ENCODE results near the gene PRR3. TPM values are rescaled to one million over a fixed set of nuclear protein-coding genes. Genes with fewer than 3 reads are reported as not detected.

The PRR3 gene
- total and polyA plus RNA-seq, 9 of the 15 experiments (the other 6 are each of a cell fraction or from before 2014, with no cell fraction given), result 23.5 to 59.6 (median 28.8) TPM

GRCh38 chr6:30556906-30557682 is at the start of gene PRR3 (continued):
- TF ChIP-seq NFXL1 (CRISPR knock-in tag; IDR thresholded peaks at IDR 0.05) (no peak), ETV1 (tag; conservative IDR thresholded peaks at IDR 0.05; ENCODE audit: low read depth) (peak; percentile 91), ZNF184 (CRISPR knock-in tag; IDR thresholded peaks at IDR 0.05) (no peak), PHF8 (IDR thresholded peaks at IDR 0.05; ENCODE audit: borderline replicate concordance, low read length) (peak; percentile 85), NFE2 (IDR thresholded peaks at IDR 0.05; ENCODE audit: low read depth) (peak; percentile 17; the same call in 1 of the 2 replicates), CXXC5 (CRISPR knock-in tag; IDR thresholded peaks at IDR 0.05) (peak; percentile 51), BRD9 (IDR thresholded peaks at IDR 0.05; ENCODE audit: low read depth, partially characterized antibody) (peak; percentile 89), ZNF311 (CRISPR knock-in tag; IDR thresholded peaks at IDR 0.05) (no peak), PHB2 (IDR thresholded peaks at IDR 0.05; ENCODE audit: low read depth) (0 out of 2 replicates have a peak, but pooled peaks have one; percentile 19), MAZ (CRISPR knock-in tag; conservative IDR thresholded peaks at IDR 0.05 in 1 of 2, IDR thresholded peaks at IDR 0.05 in 1 of 2) (peak; percentile 68 to 90), BACH1 (tag; IDR thresholded peaks at IDR 0.05) (no peak), SIRT6 (IDR thresholded peaks at IDR 0.05; ENCODE audit: low read depth, low read length) (no peak), POLR2AphosphoS2 (IDR thresholded peaks at IDR 0.05; ENCODE audit: low read length) (peak; percentile 91), CREM (IDR thresholded peaks at IDR 0.05; ENCODE audit: low read depth) (peak; percentile 98), RREB1 (CRISPR knock-in tag; IDR thresholded peaks at IDR 0.05) (peak; percentile 75), TEAD1 (CRISPR knock-in tag; IDR thresholded peaks at IDR 0.05) (peak; percentile 62 to 97; a peak in 3 of 4 replicates)
- TF ChIP-seq, protein P1, sequence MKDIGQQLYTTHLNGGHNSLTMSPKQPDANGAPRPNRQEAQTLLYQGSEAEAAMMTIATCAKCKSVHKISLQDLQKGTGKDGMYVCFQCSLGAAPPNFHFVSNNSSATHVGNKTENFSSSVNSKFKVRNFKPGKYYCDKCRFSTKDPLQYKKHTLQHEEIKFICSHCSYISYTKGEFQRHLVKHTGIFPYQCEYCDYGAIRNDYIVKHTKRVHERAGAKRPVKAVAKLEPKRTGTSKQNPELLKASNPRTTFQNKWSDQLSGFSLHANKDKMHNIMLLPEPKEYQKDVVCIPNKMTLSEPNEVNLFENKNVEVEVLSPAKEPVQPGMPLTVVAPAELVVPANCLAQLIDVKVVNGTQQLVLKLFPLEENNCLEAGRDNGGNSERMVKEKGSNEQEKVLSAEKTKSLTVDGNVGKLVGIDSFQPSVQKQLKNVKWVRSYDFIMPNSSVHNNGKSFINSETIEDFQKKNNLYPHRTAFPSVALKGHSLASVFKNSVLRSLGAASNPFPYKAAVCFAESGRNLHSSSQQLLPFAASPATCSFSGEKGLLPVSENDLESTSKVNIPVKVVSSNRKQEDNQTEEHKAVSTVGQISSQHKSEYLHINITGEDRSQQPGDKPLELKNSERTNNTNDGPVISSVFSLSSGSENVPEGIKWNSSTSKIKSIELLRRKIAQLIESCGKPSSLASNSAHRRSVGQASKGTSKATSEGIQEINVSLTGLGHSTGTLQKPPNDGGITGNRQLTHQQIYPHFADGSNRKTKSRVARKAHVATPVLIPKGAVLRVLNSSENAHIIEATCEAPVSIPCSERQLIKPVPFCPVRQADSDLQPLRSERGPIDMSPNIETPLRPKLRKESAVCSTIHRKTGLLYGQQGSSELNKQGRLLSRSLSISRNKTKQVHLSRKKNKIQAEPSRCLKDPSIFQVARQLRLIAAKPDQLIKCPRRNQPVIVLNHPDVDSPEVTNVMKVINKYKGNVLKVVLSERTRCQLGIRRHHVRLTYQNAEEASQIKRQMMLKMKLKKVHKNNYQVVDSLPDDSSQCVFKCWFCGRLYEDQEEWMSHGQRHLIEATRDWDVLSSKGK (CRISPR knock-in tag; IDR thresholded peaks at IDR 0.05), result no peak
